Panc1 (cell line): ENCODE measurements around the gene IRGC. TPM values are rescaled to one million over a fixed set of nuclear protein-coding genes. Genes with fewer than 3 reads are reported as not detected.

Experiments used
- ATAC-seq: fragments of 200-7000 bp; cut with Tn5 transposase; 2 replicates; pipeline ENCODE4 v1.9.1; 2020; ENCODE audit warnings: mild to moderate bottlenecking, moderate library complexity
- BruUV-seq: library from RNA; stranded (reverse); fragments of 400-500 nt; replicated peaks from 2 replicates; lab custom pipeline; 2021; lab: Mats Ljungman, UMichigan
- CTCF ChIA-PET: fragments of 300-600 bp; sonication (Branson Sonifier 250); formaldehyde crosslinking; loops from one replicate; lab custom pipeline; 2022; ENCODE audit warnings: antibody characterized with exemption; lab: Charles Lee
- POLR2A ChIA-PET: fragments of 300-600 bp; sonication (Branson Sonifier 250); formaldehyde crosslinking; loops from one replicate; lab custom pipeline; 2022; ENCODE audit warnings: antibody characterized with exemption; lab: Charles Lee
- DNase-seq: peaks from one replicate; pipeline ENCODE4 v3.0.0-alpha.2; 2010; ENCODE audit warnings: low read depth, low spot score
- H3K27ac ChIP-seq: 2 replicates; pipeline ENCODE4 v1.5.1; 2011; ENCODE audit warnings: mild to moderate bottlenecking, low read length, inconsistent platforms
- H3K27me3 ChIP-seq: fragments of 200-500 bp; sonication (Bioruptor generic); 2 replicates; pipeline ENCODE4 v1.6.0; 2014; ENCODE audit warnings: low read length, inconsistent platforms; ENCODE audit not compliant: control insufficient read depth, insufficient read depth
- H3K36me3 ChIP-seq: fragments of 200-500 bp; sonication (Bioruptor generic); 2 replicates; pipeline ENCODE4 v1.5.1; 2014; ENCODE audit warnings: inconsistent platforms, mild to moderate bottlenecking, low read length, moderate library complexity; ENCODE audit not compliant: control insufficient read depth, insufficient read depth
- H3K4me1 ChIP-seq: 2 replicates; pipeline ENCODE4 v1.5.1; 2011; ENCODE audit warnings: inconsistent platforms, mild to moderate bottlenecking, low read length, moderate library complexity; ENCODE audit not compliant: control insufficient read depth, insufficient read depth
- H3K4me3 ChIP-seq, 2 experiments: 2 replicates each; pipeline ENCODE4 v1.5.1; 2011 to 2012; ENCODE audit warnings: low read depth in 2 of 2, low read length in 2 of 2, mild to moderate bottlenecking in 2 of 2, inconsistent platforms in 1 of 2, moderate library complexity in 1 of 2
- H3K9me3 ChIP-seq: fragments of 200-500 bp; sonication (Bioruptor generic); 2 replicates; pipeline ENCODE4 v1.5.1; 2014; ENCODE audit warnings: low read depth, mild to moderate bottlenecking, inconsistent platforms, low read length, moderate library complexity; ENCODE audit not compliant: control insufficient read depth, insufficient read depth
- POLR2AphosphoS5 ChIP-seq: IDR thresholded peaks from 2 replicates; pipeline ENCODE4 v1.6.1; 2012; ENCODE audit warnings: mild to moderate bottlenecking, low read depth, low read length, moderate library complexity
- SIN3A ChIP-seq: IDR thresholded peaks from 2 replicates; pipeline ENCODE4 v1.6.1; 2012; ENCODE audit warnings: low read depth, mild to moderate bottlenecking, low read length, moderate library complexity, borderline replicate concordance; ENCODE audit not compliant: insufficient read depth
- TCF7L2 ChIP-seq: IDR thresholded peaks from 2 replicates; pipeline ENCODE4 v1.6.1; 2011; ENCODE audit warnings: mild to moderate bottlenecking, low read depth, low read length, inconsistent platforms
- in situ Hi-C: cut with HindIII; loops from 2 replicates; pipeline ENCODE4 v1.10.0; 2016; ENCODE audit warnings: low sequenced_read_pairs, low pct_unique_long_range_greater_than_20kb
- intact Hi-C: fragments of 100-400 bp; cut with micrococcal nuclease; formaldehyde crosslinking; loops from one replicate; pipeline ENCODE4 v1.10.0; 2022; ENCODE audit not compliant: unreplicated experiment
- total RNA-seq: library from RNA; stranded (reverse); gene quantifications from one replicate; pipeline ENCODE4 v1.2.1, GENCODE V29; 2021; ENCODE audit not compliant: unreplicated experiment
- TF ChIP-seq, protein P1 (sequence below), 2 experiments: IDR thresholded peaks; 2 replicates each; pipeline ENCODE4 v1.6.1; 2011 to 2012; ENCODE audit warnings: low read depth in 2 of 2, control low read depth in 1 of 2, low read length in 1 of 2, mild to moderate bottlenecking in 1 of 2, moderate library complexity in 1 of 2; ENCODE audit not compliant: insufficient read depth in 1 of 2
- TF ChIP-seq, protein P2 (sequence below): fragments of 450-650 bp; IDR thresholded peaks from 2 replicates; pipeline ENCODE4 v1.5.1; 2017; ENCODE audit warnings: mild to moderate bottlenecking

The IRGC gene
- total RNA-seq, 1 experiment from 2014 or later: not detected

DNA sequence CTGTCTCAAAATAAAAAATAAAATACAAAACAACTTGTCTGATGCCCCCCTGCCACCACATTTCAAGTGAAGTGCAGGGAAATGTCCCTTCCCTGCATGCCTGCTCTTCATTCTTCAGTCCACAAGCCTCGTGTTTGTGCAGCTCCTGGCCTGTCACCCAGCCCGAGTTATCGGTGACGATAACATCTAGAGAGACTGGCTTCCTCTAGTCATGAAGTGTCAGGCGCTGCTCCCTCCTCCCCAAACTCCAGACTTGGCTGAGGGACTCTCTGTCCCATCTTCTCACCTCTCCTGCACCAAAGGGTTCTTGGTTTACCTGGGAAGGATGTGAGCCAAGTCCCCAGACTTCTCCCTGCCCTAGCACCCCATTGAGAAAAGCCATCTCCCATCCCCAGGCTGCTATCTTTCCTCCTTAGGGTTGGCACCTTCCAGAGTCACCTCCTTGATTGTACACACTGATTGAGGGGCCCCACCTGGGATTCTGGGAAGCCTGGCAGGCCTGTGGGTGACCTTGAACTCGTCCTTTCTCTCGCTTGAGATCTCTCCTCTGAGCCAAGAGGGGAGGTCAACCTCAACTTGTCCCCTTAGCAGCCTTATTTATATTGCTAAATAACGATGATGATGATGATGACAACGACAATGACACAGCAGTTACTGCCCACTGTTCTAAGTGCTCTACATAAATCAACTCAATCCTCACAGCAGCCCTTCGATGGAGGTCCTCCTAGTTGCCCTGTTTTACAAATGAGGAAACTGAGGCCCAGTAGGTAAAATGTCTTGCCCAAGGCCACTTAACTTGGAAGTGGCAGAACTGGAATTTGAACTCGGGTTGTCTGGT is 32.8 kb upstream of the IRGC start:
- ChIA-PET POLR2A (interaction anchor here (0.7 kb wide), 1 partner anchor 85 kb away, joined by 5 read pairs; no protein-coding TSS in a partner anchor), CTCF (no interaction called here)
- BruUV-seq: no TSS peak

DNA sequence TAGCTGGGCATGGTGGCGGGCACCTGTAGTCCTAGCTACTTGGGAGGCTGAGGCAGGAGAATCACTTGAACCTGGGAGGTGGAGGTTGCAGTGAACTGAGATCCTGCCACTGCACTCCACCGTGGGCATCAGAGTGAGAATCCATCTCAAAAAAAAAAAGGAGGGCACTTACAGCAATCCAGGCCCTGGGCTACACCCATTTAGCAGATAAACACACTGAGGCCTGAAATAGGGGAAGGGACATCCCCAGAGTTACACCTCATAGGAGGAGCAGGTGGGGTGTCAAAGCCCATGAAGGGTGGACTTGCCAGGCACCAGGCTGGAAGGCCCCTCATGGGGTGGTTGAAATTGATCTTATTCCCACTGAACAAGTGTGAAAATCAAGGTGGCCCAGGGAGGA is 32.0 kb upstream of the IRGC start:
- POLR2A ChIA-PET: no interaction called here
- H3K9me3 ChIP-seq: no peaks in the 10 kb centered on the region
- H3K4me3 ChIP-seq: no peak overlapping the region
- DNase-seq (no peak), ATAC-seq (no peak)
- in situ Hi-C loops: no loop called here
- no peaks in the 10 kb centered on the region for H3K36me3 ChIP-seq
- intact Hi-C loops: no loop called here
- H3K4me1 ChIP-seq: no peaks in the 10 kb centered on the region
- no TSS peak for BruUV-seq
- TF ChIP-seq POLR2AphosphoS5 (no peak), SIN3A (no peak), TCF7L2 (no peak)
- TF ChIP-seq, protein P1, sequence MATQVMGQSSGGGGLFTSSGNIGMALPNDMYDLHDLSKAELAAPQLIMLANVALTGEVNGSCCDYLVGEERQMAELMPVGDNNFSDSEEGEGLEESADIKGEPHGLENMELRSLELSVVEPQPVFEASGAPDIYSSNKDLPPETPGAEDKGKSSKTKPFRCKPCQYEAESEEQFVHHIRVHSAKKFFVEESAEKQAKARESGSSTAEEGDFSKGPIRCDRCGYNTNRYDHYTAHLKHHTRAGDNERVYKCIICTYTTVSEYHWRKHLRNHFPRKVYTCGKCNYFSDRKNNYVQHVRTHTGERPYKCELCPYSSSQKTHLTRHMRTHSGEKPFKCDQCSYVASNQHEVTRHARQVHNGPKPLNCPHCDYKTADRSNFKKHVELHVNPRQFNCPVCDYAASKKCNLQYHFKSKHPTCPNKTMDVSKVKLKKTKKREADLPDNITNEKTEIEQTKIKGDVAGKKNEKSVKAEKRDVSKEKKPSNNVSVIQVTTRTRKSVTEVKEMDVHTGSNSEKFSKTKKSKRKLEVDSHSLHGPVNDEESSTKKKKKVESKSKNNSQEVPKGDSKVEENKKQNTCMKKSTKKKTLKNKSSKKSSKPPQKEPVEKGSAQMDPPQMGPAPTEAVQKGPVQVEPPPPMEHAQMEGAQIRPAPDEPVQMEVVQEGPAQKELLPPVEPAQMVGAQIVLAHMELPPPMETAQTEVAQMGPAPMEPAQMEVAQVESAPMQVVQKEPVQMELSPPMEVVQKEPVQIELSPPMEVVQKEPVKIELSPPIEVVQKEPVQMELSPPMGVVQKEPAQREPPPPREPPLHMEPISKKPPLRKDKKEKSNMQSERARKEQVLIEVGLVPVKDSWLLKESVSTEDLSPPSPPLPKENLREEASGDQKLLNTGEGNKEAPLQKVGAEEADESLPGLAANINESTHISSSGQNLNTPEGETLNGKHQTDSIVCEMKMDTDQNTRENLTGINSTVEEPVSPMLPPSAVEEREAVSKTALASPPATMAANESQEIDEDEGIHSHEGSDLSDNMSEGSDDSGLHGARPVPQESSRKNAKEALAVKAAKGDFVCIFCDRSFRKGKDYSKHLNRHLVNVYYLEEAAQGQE (IDR thresholded peaks at IDR 0.05; ENCODE audit: insufficient read depth in 1 of 2, low read depth in 2 of 2, low read length in 1 of 2): no peak
- TF ChIP-seq, protein P2, sequence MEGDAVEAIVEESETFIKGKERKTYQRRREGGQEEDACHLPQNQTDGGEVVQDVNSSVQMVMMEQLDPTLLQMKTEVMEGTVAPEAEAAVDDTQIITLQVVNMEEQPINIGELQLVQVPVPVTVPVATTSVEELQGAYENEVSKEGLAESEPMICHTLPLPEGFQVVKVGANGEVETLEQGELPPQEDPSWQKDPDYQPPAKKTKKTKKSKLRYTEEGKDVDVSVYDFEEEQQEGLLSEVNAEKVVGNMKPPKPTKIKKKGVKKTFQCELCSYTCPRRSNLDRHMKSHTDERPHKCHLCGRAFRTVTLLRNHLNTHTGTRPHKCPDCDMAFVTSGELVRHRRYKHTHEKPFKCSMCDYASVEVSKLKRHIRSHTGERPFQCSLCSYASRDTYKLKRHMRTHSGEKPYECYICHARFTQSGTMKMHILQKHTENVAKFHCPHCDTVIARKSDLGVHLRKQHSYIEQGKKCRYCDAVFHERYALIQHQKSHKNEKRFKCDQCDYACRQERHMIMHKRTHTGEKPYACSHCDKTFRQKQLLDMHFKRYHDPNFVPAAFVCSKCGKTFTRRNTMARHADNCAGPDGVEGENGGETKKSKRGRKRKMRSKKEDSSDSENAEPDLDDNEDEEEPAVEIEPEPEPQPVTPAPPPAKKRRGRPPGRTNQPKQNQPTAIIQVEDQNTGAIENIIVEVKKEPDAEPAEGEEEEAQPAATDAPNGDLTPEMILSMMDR: no peak
- no peaks in the 10 kb centered on the region for H3K27me3 ChIP-seq
- no peak overlapping the region for H3K27ac ChIP-seq
- CTCF ChIA-PET: no interaction called here

More for the DNA sequence above, 32.8 kb upstream of the IRGC start:
- Histone ChIP-seq H3K36me3 (no peaks in the 10 kb centered on the region), H3K9me3 (no peaks in the 10 kb centered on the region), H3K4me3 (no peak overlapping the region), H3K27ac (no peak overlapping the region), H3K4me1 (no peaks in the 10 kb centered on the region), H3K27me3 (no peaks in the 10 kb centered on the region)
- ATAC-seq (no peak), DNase-seq (no peak)
- in situ Hi-C loops (no loop called here), intact Hi-C loops (no loop called here)
- TF ChIP-seq POLR2AphosphoS5: no peak
- TF ChIP-seq SIN3A: no peak
- TF ChIP-seq TCF7L2: no peak
- TF ChIP-seq, protein P2: no peak
- TF ChIP-seq, protein P1 (IDR thresholded peaks at IDR 0.05; ENCODE audit: insufficient read depth in 1 of 2, low read depth in 2 of 2, low read length in 1 of 2): no peak
